ENCODE results near the gene RNF167.
A peak's percentile ranks its signal among the peaks of the same experiment; 100 is the strongest.
"Not testable (repeated sequence)": the region's sequence is repeated elsewhere in the genome, so short reads cannot be mapped to it uniquely, and the experiment has no call there.

RNF167 gene

DNA sequence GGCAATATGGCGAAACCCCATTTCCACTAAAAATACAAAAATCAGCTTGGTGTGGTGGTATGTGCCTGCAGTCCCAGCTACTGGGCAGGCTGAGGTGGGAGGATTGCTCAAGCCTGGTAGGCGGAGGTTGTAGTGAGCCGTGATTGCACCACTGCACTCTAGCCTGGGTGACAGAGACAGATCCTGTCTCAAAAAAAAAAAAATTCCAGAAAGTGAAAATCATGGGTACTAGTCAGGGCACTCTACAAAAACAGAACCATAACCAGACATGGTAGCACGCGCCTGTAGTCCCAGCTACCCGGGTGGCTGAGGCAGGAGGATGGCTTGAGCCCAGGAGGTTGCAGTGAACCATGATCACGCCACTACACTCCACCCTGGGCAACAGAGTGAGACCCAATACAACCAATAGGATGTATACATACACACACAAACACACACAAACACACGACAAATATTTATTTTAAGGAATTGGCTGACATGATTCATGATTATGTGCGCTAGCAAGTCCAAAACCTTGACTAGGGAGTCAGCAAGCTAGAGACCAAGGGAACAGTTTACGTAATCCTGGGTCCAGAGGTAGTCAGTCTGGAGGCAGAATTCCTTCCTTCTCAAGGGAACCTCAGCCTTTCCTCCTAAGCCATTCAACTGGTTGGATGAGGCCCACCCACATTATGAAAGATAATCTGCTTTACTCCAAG, 19.6 kb upstream of the RNF167 start:
- no peak overlapping the region for H3K4me3 ChIP-seq (ENCODE audit: low read length)
- TF ChIP-seq, protein P1, sequence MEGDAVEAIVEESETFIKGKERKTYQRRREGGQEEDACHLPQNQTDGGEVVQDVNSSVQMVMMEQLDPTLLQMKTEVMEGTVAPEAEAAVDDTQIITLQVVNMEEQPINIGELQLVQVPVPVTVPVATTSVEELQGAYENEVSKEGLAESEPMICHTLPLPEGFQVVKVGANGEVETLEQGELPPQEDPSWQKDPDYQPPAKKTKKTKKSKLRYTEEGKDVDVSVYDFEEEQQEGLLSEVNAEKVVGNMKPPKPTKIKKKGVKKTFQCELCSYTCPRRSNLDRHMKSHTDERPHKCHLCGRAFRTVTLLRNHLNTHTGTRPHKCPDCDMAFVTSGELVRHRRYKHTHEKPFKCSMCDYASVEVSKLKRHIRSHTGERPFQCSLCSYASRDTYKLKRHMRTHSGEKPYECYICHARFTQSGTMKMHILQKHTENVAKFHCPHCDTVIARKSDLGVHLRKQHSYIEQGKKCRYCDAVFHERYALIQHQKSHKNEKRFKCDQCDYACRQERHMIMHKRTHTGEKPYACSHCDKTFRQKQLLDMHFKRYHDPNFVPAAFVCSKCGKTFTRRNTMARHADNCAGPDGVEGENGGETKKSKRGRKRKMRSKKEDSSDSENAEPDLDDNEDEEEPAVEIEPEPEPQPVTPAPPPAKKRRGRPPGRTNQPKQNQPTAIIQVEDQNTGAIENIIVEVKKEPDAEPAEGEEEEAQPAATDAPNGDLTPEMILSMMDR (conservative IDR thresholded peaks at IDR 0.05; ENCODE audit: low read length) = no peak
- DNase-seq (ENCODE audit: low read depth) = peak; percentile 66

DNA sequence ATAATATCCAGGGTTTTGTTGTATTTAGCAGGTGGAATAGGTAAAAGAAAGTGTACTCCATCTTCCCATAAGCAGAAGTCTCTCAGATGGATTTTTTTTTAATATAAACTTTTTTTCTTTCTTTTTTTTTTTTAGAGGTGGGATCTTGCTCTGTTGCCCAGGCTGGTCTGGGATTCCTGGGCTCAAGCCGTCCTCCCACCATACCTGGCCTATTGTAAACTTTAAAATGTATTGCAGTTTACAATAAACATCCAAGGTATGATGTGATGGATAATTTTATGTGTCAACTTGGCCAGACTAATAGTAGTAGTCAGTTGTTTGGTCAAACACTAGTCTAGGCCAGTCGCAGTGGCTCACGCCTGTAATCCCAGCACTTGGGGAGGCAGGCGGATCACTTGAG, 18.7 kb upstream of the RNF167 start:
- TF ChIP-seq, protein P1 (conservative IDR thresholded peaks at IDR 0.05; ENCODE audit: low read length) = no peak
- H3K4me3 ChIP-seq (ENCODE audit: low read length) = no peak overlapping the region
- DNase-seq (ENCODE audit: low read depth) = no peak

DNA sequence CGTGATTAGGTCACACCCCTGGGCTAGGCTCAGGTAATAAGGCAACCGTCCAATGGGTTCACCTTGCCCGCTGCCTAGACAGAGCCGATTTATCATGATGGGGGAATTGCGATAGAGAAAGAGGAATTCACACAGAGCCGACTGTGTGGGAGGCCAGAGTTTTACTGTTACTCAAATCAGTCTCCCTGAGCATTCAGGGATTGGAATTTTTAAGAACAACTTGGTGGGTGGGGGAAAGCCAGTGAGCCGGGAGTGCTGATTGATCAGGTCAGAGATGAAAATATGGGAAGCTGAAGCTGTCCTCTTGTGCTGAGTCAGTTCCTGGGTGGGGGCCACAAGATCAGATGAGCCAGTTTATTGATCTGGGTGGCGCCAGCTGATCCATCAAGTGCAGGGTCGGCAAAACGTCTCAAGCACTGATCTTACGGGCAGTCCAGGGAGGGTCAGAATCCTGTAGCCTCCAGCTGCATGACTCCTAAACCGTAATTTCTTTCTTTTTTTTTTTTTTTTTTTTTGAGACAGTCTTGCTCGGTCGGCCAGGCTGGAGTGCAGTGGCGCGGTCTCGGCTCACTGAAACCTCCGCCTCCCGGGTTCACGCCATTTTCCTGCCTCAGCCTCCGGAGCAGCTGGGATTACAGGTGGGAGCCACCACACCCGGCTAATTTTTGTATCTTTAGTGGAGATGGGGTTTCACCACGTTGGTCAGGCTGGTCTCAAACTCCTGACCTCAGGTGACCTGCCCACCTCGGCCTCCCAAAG, 13.3 kb upstream of the RNF167 start:
- H3K4me3 ChIP-seq (ENCODE audit: low read length); DNase-seq (ENCODE audit: low read depth): not testable (repeated sequence)

DNA sequence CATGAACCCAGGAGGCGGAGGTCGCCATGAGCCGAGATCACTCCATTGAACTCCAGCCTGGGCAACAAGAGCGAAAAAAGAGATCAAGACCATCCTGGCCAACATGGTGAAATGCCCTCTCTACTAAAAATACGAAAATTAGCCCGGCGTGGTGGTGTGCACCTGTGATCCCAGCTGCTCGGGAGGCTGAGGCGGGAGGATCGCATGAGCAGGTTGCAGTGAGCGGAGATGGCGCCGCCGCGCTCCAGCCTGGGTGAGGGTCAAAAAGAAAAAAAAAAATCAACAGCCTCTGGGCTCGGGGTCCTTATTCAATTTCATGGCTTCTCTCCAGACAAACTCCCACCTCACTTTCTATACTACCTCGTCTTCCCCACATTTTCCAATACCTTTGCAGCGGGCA, 11.2 kb upstream of the RNF167 start:
- DNase-seq (ENCODE audit: low read depth) = no peak
- TF ChIP-seq, protein P1 (conservative IDR thresholded peaks at IDR 0.05; ENCODE audit: low read length) = no peak
- no peak overlapping the region for H3K4me3 ChIP-seq (ENCODE audit: low read length)

DNA sequence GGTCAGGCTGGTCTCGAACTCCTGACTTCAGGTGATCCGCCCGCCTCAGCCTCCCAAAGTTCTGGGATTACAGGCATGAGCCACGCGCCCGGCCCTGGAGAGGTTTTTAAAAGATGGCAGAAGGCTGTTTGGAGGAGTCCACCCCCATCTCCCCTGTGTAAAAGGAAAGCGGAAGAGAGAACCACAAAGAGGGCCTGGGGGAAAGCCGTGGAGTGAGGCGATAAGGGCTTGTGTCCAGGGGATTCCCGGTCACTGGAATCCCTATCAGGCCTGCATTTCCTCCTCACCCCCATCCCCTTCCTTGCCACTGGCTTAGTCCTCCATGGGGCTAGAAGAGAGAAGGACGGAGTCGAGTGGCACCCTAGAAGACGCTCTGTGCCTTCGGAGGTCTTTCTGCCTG, 8.1 kb upstream of the RNF167 start, which contains the start of gene GP1BA:
Gene GP1BA, plus strand, starts transcription at position 315 of the 400 bp plus-strand sequence. CDS start 328 bp downstream, outside the sequence.
- H3K4me3 ChIP-seq (ENCODE audit: low read length) = no peak within 1 kb of the TSS
- TF ChIP-seq, protein P1 (conservative IDR thresholded peaks at IDR 0.05; ENCODE audit: low read length) = no peak
- DNase-seq (ENCODE audit: low read depth) = no peak

DNA sequence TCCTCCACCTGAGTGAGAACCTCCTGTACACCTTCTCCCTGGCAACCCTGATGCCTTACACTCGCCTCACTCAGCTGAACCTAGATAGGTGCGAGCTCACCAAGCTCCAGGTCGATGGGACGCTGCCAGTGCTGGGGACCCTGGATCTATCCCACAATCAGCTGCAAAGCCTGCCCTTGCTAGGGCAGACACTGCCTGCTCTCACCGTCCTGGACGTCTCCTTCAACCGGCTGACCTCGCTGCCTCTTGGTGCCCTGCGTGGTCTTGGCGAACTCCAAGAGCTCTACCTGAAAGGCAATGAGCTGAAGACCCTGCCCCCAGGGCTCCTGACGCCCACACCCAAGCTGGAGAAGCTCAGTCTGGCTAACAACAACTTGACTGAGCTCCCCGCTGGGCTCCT, 7.3 kb upstream of the RNF167 start:
- DNase-seq (ENCODE audit: low read depth) = no peak
- no peak overlapping the region for H3K4me3 ChIP-seq (ENCODE audit: low read length)
- TF ChIP-seq, protein P1 (conservative IDR thresholded peaks at IDR 0.05; ENCODE audit: low read length) = no peak

DNA sequence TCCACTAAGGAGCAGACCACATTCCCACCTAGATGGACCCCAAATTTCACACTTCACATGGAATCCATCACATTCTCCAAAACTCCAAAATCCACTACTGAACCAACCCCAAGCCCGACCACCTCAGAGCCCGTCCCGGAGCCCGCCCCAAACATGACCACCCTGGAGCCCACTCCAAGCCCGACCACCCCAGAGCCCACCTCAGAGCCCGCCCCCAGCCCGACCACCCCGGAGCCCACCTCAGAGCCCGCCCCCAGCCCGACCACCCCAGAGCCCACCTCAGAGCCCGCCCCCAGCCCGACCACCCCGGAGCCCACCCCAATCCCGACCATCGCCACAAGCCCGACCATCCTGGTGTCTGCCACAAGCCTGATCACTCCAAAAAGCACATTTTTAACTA, 6.4 kb upstream of the RNF167 start:
- no peak overlapping the region for H3K4me3 ChIP-seq (ENCODE audit: low read length)
- TF ChIP-seq, protein P1 (conservative IDR thresholded peaks at IDR 0.05; ENCODE audit: low read length) = no peak
- DNase-seq (ENCODE audit: low read depth) = no peak

Measured in AG10803 (cell line).